SH-SY5Y (cell line): Measurements from ENCODE around the gene SCN1B.

Experiments
- GATA2 ChIP-seq: IDR thresholded peaks from 2 replicates; pipeline ENCODE4 v1.6.1; 2011; ENCODE audit warnings: mild to moderate bottlenecking, low read depth, low read length
- GATA3 ChIP-seq: IDR thresholded peaks from 2 replicates; pipeline ENCODE4 v1.6.1; 2011; ENCODE audit warnings: low read depth, mild to moderate bottlenecking, low read length, moderate library complexity

Gene SCN1B

GRCh38 chr19:35011737-35012682 lies 18.3 kb upstream of the SCN1B start:
- no peak for TF ChIP-seq GATA2
- no peak for TF ChIP-seq GATA3

- no peak for TF ChIP-seq GATA2
- TF ChIP-seq GATA3, result no peak
Observed at GRCh38 chr19:35013041-35013819, 17.0 kb upstream of the SCN1B start.

- TF ChIP-seq GATA2, result no peak
- no peak for TF ChIP-seq GATA3
Observed at GRCh38 chr19:35013820-35014754, 16.2 kb upstream of the SCN1B start.

GRCh38 chr19:35015270-35015953 lies 14.9 kb upstream of the SCN1B start:
- no peak for TF ChIP-seq GATA2
- TF ChIP-seq GATA3, result no peak

- TF ChIP-seq GATA2, result no peak
- no peak for TF ChIP-seq GATA3
Observed at GRCh38 chr19:35015954-35016351, 14.3 kb upstream of the SCN1B start.

GRCh38 chr19:35017507-35017906 lies 12.8 kb upstream of the SCN1B start:
- no peak for TF ChIP-seq GATA3
- no peak for TF ChIP-seq GATA2

GRCh38 chr19:35018379-35018778 lies 11.9 kb upstream of the SCN1B start:
- TF ChIP-seq GATA2, result no peak
- TF ChIP-seq GATA3, result no peak

GRCh38 chr19:35019144-35019543 lies 11.1 kb upstream of the SCN1B start:
- TF ChIP-seq GATA3 (no peak), GATA2 (no peak)

GRCh38 chr19:35021016-35021415 lies 9.3 kb upstream of the SCN1B start:
- TF ChIP-seq GATA2 (no peak), GATA3 (no peak)

- TF ChIP-seq GATA3 (no peak), GATA2 (no peak)
Observed at GRCh38 chr19:35021596-35021995, 8.7 kb upstream of the SCN1B start.

- TF ChIP-seq GATA3 (no peak), GATA2 (no peak)
Observed at GRCh38 chr19:35022460-35022859, 7.8 kb upstream of the SCN1B start.

GRCh38 chr19:35023428-35023827 lies 6.8 kb upstream of the SCN1B start:
- TF ChIP-seq GATA3 (no peak), GATA2 (no peak)

GRCh38 chr19:35024095-35024494 lies 6.2 kb upstream of the SCN1B start:
- no peak for TF ChIP-seq GATA3
- no peak for TF ChIP-seq GATA2
